Activated B cell treated with CpG ODN at 0.5 μM for 24 hours (primary cell): ENCODE data around the gene HIVEP3. TPM values are rescaled to one million over a fixed set of nuclear protein-coding genes. Genes with fewer than 3 reads are reported as not detected.

Source experiments
- ATAC-seq: fragments of 200-7000 bp; cut with Tn5 transposase; one replicate; pipeline ENCODE4 v1.10.0; 2021; ENCODE audit warnings: low read depth, mild to moderate bottlenecking, moderate library complexity
- CTCF ChIA-PET: fragments of 350-600 bp; sonication (Branson Sonifier 250); formaldehyde crosslinking; loops from one replicate; lab custom pipeline; 2021; ENCODE audit warnings: antibody characterized with exemption; lab: Charles Lee
- POLR2A ChIA-PET: fragments of 350-600 bp; sonication (Branson Sonifier 250); formaldehyde crosslinking; loops from one replicate; lab custom pipeline; 2021; ENCODE audit warnings: antibody characterized with exemption; lab: Charles Lee
- DNase-seq: peaks from one replicate; pipeline ENCODE4 v3.0.0; 2022
- H3K27ac Mint-ChIP-seq: one replicate; pipeline ENCODE4 v1.8.0; 2020; ENCODE audit warnings: mixed read lengths
- H3K27me3 Mint-ChIP-seq: one replicate; pipeline ENCODE4 v1.8.0; 2021; ENCODE audit warnings: mixed read lengths
- H3K36me3 Mint-ChIP-seq: one replicate; pipeline ENCODE4 v1.8.0; 2021; ENCODE audit warnings: low read depth, mixed read lengths
- H3K4me1 Mint-ChIP-seq: one replicate; pipeline ENCODE4 v1.8.0; 2021; ENCODE audit warnings: mixed read lengths
- H3K4me3 Mint-ChIP-seq: one replicate; pipeline ENCODE4 v1.8.0; 2020; ENCODE audit warnings: mild to moderate bottlenecking, mixed read lengths
- H3K9me3 Mint-ChIP-seq: one replicate; pipeline ENCODE4 v1.8.0; 2020; ENCODE audit warnings: mixed read lengths
- CTCF ChIP-seq: fragments of 200-600 bp; IDR thresholded peaks from one replicate; pipeline ENCODE4 v1.8.0; 2022; ENCODE audit warnings: antibody characterized with exemption, mild to moderate bottlenecking
- intact Hi-C: fragments of 100-400 bp; cut with micrococcal nuclease; formaldehyde crosslinking; loops from one replicate; pipeline ENCODE4 v1.15.1; 2024
- total RNA-seq: library from RNA; stranded (reverse); gene quantifications from 2 replicates; pipeline ENCODE4 v1.2.3, GENCODE V29; 2022

HIVEP3 gene
- total RNA-seq, 1 donor from 2014 or later = 14.4 TPM

DNA sequence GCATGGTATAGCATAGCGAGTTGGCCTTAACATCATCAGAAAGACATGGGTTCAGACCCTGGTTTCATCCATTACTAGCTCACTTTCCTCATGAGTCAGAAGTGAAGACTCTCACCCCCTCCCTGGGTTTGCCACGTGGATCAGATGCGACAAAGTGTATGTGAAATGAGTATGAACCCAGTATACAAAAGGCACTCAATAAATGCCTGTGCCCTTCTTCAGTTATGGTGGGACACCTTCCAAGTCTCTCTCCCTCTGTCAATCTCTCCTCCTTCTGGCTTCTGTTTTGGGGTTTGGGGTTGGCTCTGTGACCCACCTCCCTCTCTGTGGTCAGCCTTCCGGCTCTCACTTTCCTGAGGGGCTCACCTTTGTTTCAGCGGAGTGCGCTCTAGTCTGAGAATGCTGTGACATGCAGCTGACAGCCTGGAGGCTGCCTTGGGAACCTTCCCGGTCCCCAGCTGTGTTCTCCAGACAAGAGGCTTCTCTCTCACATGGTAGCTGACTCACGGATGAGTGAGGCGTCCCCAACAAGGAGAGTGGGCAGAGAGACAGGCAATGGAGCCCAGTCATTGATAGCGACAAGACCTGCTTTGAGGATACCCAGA lies 279.3 kb downstream of the HIVEP3 start:
- Mint-ChIP-seq H3K4me1 (peaks cover 41% of the 10 kb centered on the region), H3K27ac (peak overlapping the region; percentile 79), H3K27me3 (no peaks in the 10 kb centered on the region), H3K4me3 (peak overlapping the region; percentile 25), H3K9me3 (no peaks in the 10 kb centered on the region), H3K36me3 (no peaks in the 10 kb centered on the region)
- no peak for TF ChIP-seq CTCF
- ATAC-seq (no peak), DNase-seq (no peak)
- ChIA-PET POLR2A (interaction anchor here (0.6 to 1.2 kb wide), 2 partner anchors 89 to 100 kb away, joined by 3 read pairs; no protein-coding TSS in a partner anchor), CTCF (interaction anchor here (1.7 kb wide), 1 partner anchor 14 kb away, joined by 4 read pairs; no protein-coding TSS in a partner anchor)
- intact Hi-C loops = no loop called here

- Mint-ChIP-seq H3K4me1 (peaks cover 48% of the 10 kb centered on the region), H3K27ac (peak overlapping the region; percentile 79), H3K9me3 (no peaks in the 10 kb centered on the region), H3K4me3 (no peak overlapping the region), H3K36me3 (no peaks in the 10 kb centered on the region), H3K27me3 (no peaks in the 10 kb centered on the region)
- DNase-seq (no peak), ATAC-seq (no peak)
- intact Hi-C loops = no loop called here
- ChIA-PET POLR2A (interaction anchor here (1.2 kb wide), 1 partner anchor 90 kb away, joined by 3 read pairs; no protein-coding TSS in a partner anchor), CTCF (no interaction called here)
- TF ChIP-seq CTCF = no peak
Measured at GRCh38 chr1:41638086-41639024, 280.4 kb downstream of the HIVEP3 start.

GRCh38 chr1:41637367-41637766 lies 281.4 kb downstream of the HIVEP3 start:
- ATAC-seq (peak; percentile 51), DNase-seq (no peak)
- H3K36me3 Mint-ChIP-seq = no peaks in the 10 kb centered on the region
- CTCF ChIA-PET = no interaction called here
- intact Hi-C loops = loop anchor here (1.0 kb wide), 1 partner anchor 24 kb away; no protein-coding TSS in a partner anchor
- H3K27ac Mint-ChIP-seq = peak overlapping the region; percentile 27
- no peaks in the 10 kb centered on the region for H3K9me3 Mint-ChIP-seq
- POLR2A ChIA-PET = no interaction called here
- no peak for TF ChIP-seq CTCF
- no peaks in the 10 kb centered on the region for H3K27me3 Mint-ChIP-seq
- peaks cover 49% of the 10 kb centered on the region for H3K4me1 Mint-ChIP-seq
- H3K4me3 Mint-ChIP-seq = no peak overlapping the region

DNA sequence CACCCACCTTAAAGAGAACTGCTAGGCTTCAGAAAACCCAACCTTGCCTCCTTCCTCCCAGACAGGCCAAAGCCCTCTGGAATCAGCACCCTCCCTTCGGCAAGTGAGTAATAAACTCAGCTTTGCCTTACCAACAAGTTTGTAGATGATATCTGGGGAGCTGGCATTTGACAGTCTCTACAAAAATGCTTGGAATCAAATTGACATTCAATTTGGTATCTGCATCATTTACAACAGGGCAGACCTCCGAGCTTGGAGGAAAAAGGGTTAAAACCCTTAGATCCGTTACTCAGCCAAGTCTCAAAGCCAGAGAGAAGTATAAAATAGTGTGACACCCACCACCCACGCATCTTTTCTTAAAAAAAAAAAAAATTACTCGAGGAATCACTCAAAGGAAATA lies 285.0 kb downstream of the HIVEP3 start:
- Mint-ChIP-seq H3K4me1 (peaks cover 55% of the 10 kb centered on the region), H3K9me3 (peaks cover 4% of the 10 kb centered on the region), H3K27ac (no peak overlapping the region), H3K4me3 (no peak overlapping the region), H3K27me3 (no peaks in the 10 kb centered on the region), H3K36me3 (peaks cover under 1% of the 10 kb centered on the region)
- POLR2A ChIA-PET = no interaction called here
- CTCF ChIA-PET = no interaction called here
- peak; percentile 7 for DNase-seq
- TF ChIP-seq CTCF = no peak
- intact Hi-C loops = no loop called here
- ATAC-seq = no peak
